ENCODE data around the gene SH2D7.

Gene SH2D7

DNA sequence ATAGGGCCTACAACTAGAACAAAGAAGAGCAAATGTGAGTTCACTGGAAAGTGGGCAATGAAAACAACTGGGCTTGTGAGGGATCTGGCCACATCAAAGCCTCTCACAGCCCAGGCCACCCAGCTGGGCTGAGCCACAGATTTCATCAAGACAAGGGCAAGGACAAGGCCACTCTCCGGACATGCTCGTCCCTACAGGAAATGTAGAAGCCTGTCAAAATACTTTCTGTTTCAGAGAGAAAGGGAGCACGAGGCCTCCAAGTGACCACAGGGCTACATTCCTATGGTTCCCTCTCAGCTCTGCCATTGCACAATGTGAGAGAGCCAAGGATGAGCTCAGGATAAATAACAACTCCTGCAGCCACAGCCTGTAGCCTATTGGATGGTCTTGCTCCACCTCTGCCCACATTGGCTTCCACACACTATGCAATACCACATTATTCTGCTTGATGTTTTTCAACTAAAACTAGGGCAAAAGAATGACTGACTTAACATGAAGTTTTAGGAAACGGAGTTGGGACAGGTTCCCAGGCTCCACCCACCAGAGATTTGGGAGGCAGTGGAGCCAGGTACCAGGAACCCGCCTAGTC lies 27.0 kb upstream of the SH2D7 start:
- no peak overlapping the region for H3K27ac ChIP-seq (ENCODE audit: low read length)
- peaks cover 55% of the 10 kb centered on the region for H4K20me1 ChIP-seq (ENCODE audit: insufficient read depth, low read length)
- H3K9ac ChIP-seq (ENCODE audit: low read length): no peak overlapping the region
- no peaks in the 10 kb centered on the region for H3K36me3 ChIP-seq (replicated peaks; ENCODE audit: low read depth, low read length)
- H3K9me3 ChIP-seq (ENCODE audit: insufficient read depth, low read length): no peaks in the 10 kb centered on the region
- H3K79me2 ChIP-seq (ENCODE audit: low read length): peaks cover 14% of the 10 kb centered on the region
- TF ChIP-seq, protein P1, sequence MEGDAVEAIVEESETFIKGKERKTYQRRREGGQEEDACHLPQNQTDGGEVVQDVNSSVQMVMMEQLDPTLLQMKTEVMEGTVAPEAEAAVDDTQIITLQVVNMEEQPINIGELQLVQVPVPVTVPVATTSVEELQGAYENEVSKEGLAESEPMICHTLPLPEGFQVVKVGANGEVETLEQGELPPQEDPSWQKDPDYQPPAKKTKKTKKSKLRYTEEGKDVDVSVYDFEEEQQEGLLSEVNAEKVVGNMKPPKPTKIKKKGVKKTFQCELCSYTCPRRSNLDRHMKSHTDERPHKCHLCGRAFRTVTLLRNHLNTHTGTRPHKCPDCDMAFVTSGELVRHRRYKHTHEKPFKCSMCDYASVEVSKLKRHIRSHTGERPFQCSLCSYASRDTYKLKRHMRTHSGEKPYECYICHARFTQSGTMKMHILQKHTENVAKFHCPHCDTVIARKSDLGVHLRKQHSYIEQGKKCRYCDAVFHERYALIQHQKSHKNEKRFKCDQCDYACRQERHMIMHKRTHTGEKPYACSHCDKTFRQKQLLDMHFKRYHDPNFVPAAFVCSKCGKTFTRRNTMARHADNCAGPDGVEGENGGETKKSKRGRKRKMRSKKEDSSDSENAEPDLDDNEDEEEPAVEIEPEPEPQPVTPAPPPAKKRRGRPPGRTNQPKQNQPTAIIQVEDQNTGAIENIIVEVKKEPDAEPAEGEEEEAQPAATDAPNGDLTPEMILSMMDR (IDR thresholded peaks at IDR 0.05; ENCODE audit: low read depth, low read length): no peak
- no peak for TF ChIP-seq EZH2phosphoT487 (IDR thresholded peaks at IDR 0.05; ENCODE audit: low read depth)
- H2AFZ ChIP-seq (ENCODE audit: low read depth, low read length): no peak overlapping the region
- peak overlapping the region; percentile 18; the same call in 1 of the 2 replicates for H3K4me3 ChIP-seq (ENCODE audit: low read length)
- H3K4me1 ChIP-seq (ENCODE audit: low read length): peaks cover 61% of the 10 kb centered on the region
- H3K27me3 ChIP-seq (ENCODE audit: low read depth, low read length): peaks cover 24% of the 10 kb centered on the region; the same call in 1 of the 2 replicates
- peak overlapping the region; percentile 73 for H3K4me2 ChIP-seq (ENCODE audit: low read length)

DNA sequence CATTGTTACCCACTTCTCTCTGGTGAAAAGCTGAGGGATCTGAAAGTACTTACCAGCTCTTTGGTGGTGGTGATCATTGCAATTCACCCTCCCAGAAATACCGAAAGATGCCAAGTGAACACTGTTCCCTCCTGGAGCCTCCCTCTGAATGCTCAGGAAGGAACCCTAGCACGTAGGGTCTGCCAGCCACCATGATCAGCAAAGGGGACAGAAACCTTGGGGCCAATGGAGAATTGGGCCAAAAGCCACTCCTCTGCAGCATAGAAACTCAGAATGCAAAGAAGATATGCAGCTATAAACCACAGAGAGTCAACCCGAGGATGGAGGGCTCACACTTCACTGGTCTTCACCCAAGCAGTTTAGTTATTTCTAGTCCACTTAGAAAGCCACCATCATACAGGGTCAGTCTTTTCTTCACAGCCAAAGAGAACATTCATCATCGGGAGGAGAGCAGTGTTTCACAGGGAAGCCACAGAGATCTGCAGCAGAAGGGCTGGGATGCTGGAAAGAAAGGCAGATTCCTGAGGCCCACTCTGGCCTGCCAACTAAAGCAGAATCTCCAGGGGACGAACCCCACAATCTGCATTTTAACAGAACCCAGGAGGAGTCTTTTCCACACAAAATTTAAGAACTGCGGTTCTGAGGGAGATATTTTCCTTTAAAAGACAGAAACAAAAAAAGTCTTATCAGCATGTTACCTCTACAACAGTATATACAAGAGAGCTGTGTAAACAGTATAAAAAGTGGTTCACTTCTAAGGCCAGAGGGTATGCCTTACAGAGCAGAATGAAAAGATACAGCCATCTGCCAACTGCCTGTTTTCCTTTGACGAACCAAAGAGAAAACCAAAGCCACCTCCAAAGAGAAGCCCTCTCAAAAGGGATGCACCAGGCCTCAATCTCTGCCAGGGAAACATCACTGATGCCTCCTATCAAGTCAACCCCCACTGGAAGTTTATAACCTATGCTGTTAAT lies 26.1 kb upstream of the SH2D7 start:
- no peak overlapping the region for H3K27ac ChIP-seq (ENCODE audit: low read length)
- H3K9me3 ChIP-seq (ENCODE audit: insufficient read depth, low read length): no peaks in the 10 kb centered on the region
- no peak for TF ChIP-seq EZH2phosphoT487 (IDR thresholded peaks at IDR 0.05; ENCODE audit: low read depth)
- TF ChIP-seq, protein P1 (IDR thresholded peaks at IDR 0.05; ENCODE audit: low read depth, low read length): no peak
- H2AFZ ChIP-seq (ENCODE audit: low read depth, low read length): no peak overlapping the region
- H3K4me1 ChIP-seq (ENCODE audit: low read length): peaks cover 63% of the 10 kb centered on the region
- peaks cover 24% of the 10 kb centered on the region; the same call in 1 of the 2 replicates for H3K27me3 ChIP-seq (ENCODE audit: low read depth, low read length)
- H4K20me1 ChIP-seq (ENCODE audit: insufficient read depth, low read length): peaks cover 55% of the 10 kb centered on the region
- peak overlapping the region; percentile 73 for H3K4me2 ChIP-seq (ENCODE audit: low read length)
- no peak overlapping the region for H3K9ac ChIP-seq (ENCODE audit: low read length)
- H3K79me2 ChIP-seq (ENCODE audit: low read length): peaks cover 15% of the 10 kb centered on the region
- H3K36me3 ChIP-seq (replicated peaks; ENCODE audit: low read depth, low read length): no peaks in the 10 kb centered on the region
- peak overlapping the region; percentile 18 for H3K4me3 ChIP-seq (ENCODE audit: low read length)

DNA sequence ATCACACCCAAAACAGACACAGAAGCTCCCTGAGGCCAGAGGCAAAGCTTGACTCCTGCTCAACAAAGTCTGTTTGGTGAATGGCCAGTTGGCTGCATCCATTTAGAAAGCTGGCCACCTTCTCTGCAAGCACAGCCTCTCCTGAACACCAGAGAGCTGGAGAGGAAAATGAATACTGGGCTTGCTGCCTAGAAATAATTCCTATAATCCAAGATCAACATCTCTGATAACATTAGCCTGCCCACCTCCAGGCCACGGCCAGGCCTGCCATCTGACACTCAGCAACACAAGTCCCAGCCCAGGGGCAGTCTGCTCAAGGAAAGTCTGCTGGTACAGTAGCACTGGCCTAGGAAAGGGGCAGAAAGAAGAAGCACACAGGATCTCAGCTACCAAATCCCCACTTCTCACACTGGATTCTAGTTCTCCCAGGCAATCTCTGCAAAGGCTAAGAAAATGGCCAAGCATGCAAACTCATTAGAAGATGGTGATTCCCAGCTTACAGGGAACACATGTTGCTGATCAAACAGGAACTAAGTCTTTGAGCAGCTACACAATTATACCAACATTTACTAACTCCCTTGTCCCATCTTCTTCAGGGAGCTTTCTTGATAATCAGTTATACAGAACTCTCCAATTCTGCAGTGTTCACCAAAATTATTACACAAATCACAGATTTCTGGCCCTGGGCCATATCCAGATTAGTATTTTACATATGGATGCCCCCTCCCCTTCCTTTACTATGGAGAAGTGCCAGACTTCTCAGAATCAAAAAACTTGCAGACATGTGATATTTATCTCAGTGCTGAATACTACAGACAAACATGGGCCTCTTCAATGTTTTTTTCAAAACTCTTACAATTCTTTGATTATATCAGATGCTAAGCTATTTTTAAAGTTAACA lies 24.8 kb upstream of the SH2D7 start:
- Histone ChIP-seq H3K36me3 (replicated peaks; ENCODE audit: low read depth, low read length) (no peaks in the 10 kb centered on the region), H3K79me2 (ENCODE audit: low read length) (peaks cover 15% of the 10 kb centered on the region), H3K4me3 (ENCODE audit: low read length) (no peak overlapping the region), H3K9ac (ENCODE audit: low read length) (no peak overlapping the region), H4K20me1 (ENCODE audit: insufficient read depth, low read length) (peaks cover 62% of the 10 kb centered on the region), H3K4me2 (ENCODE audit: low read length) (0 out of 2 replicates have a peak overlapping the region, but pooled peaks have one; percentile 9), H3K4me1 (ENCODE audit: low read length) (peaks cover 54% of the 10 kb centered on the region), H2AFZ (ENCODE audit: low read depth, low read length) (no peak overlapping the region), H3K27me3 (ENCODE audit: low read depth, low read length) (peaks cover 28% of the 10 kb centered on the region; the same call in 1 of the 2 replicates), H3K27ac (ENCODE audit: low read length) (no peak overlapping the region), H3K9me3 (ENCODE audit: insufficient read depth, low read length) (no peaks in the 10 kb centered on the region)
- TF ChIP-seq EZH2phosphoT487 (IDR thresholded peaks at IDR 0.05; ENCODE audit: low read depth): no peak
- TF ChIP-seq, protein P1 (IDR thresholded peaks at IDR 0.05; ENCODE audit: low read depth, low read length): no peak
